Esophagus muscularis mucosa (tissue), 3 donors: ENCODE results near the gene FRAS1.

Experiments
- POLR2A ChIP-seq: fragments of 450-650 bp; IDR thresholded peaks from one replicate; pipeline ENCODE4 v1.6.1; 2017; ENCODE audit warnings: antibody characterized with exemption, moderate library complexity, mild to moderate bottlenecking, low read depth
- TF ChIP-seq, protein P1 (sequence below), 3 experiments: fragments of 200-600 bp in 2 of 3; fragments of 450-650 bp in 1 of 3; sonication (generic) in 2 of 3; IDR thresholded peaks; one replicate each; pipeline ENCODE4 v1.5.1; 2017 to 2019; ENCODE audit warnings: antibody characterized with exemption in 3 of 3, mild to moderate bottlenecking in 2 of 3, moderate library complexity in 1 of 3

DNA sequence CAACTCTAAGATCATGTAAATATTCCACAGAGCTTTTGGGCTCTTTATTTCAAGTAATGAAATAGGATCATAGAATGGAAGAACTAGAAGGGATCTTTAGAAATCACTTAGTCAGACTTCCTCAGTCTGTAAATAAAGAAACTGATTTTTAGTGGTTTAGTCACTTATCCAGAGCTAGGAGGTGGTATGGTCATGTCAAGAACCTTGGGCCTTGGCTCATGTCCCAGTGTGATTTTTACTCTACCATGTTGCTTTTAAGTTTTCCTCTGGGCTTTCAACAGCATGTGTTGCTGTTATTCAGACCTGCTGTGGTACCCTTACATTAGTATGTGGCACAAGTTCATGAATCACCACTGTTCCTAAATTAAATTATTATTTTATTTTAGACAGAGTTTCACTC lies 184.9 kb downstream of the FRAS1 start:
- TF ChIP-seq, protein P1, sequence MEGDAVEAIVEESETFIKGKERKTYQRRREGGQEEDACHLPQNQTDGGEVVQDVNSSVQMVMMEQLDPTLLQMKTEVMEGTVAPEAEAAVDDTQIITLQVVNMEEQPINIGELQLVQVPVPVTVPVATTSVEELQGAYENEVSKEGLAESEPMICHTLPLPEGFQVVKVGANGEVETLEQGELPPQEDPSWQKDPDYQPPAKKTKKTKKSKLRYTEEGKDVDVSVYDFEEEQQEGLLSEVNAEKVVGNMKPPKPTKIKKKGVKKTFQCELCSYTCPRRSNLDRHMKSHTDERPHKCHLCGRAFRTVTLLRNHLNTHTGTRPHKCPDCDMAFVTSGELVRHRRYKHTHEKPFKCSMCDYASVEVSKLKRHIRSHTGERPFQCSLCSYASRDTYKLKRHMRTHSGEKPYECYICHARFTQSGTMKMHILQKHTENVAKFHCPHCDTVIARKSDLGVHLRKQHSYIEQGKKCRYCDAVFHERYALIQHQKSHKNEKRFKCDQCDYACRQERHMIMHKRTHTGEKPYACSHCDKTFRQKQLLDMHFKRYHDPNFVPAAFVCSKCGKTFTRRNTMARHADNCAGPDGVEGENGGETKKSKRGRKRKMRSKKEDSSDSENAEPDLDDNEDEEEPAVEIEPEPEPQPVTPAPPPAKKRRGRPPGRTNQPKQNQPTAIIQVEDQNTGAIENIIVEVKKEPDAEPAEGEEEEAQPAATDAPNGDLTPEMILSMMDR (IDR thresholded peaks at IDR 0.05) = no peak
- no peak for TF ChIP-seq POLR2A
